Measurements from ENCODE around the gene PCF11.

Gene PCF11

DNA sequence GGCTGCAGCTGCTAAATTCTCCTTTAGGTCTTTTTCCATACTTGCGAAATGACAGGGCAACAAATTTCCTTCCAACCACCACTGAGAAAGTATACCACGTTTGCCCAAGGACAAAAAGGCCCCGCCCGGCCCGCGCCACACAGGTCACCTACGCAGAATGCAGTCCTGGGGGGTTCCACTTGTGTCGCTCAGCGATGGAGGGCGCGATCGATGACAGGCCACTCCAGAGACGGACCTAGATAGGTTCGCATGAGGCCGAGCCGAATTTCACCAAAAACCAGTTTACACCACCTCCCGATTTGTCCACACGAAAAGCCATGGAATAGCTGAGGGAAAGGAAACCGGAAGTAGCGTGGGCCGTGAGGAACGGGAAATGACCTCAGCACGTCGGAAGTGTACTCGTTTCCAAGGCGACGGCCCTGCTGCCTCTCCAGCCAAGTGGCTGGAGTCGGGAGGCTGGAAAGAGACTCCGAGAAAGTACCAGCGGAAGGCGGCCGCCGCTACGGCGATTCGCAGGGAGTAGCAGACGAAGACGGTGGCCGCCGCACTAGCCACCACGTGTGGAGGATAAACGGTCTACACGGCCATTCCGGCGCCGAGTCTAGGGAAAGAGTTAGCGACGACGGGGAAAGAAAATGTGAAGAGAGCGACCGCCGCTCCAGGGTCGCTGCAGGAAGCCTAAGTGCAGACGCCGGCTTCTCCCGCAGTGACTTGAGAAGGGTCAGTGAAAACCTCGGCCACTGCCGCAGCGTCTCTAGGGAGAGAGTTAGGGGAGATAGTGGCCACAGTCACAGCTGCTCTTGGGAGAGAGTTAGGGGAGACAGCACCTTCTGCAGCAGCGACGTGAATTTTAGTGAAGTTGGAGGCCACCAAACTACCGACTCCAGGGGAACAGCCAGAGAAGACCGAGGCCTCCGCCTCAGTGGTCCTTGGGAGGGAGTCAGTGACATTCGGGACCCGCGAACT is 36.7 kb downstream of the PCF11 start, which contains the start of gene ANKRD42:
ANKRD42 (plus strand) TSS at position 398 of the 966 bp plus-strand sequence. CDS start 959 bp downstream, outside the sequence.
- TF ChIP-seq CTCF (IDR thresholded peaks at IDR 0.05), result peak; percentile 33
- H3K27ac ChIP-seq, result peak within 1 kb of the TSS; percentile 91
- peak within 1 kb of the TSS; percentile 86 to 89 for H3K4me3 ChIP-seq (ENCODE audit: low read depth in 1 of 2, low read length in 1 of 2)
- peaks cover 27 to 32% of the 10 kb centered on the region in 2 experiments for H3K4me1 ChIP-seq (ENCODE audit: control insufficient read depth in 1 of 2, insufficient read depth in 1 of 2, low read depth in 1 of 2, low read length in 1 of 2)
- no peaks in the 10 kb centered on the region for H3K27me3 ChIP-seq
- H3K36me3 ChIP-seq, result peaks cover 18% of the 10 kb centered on the region
- H3K9me3 ChIP-seq, result no peaks in the 10 kb centered on the region

- peak overlapping the region; percentile 91 for H3K27ac ChIP-seq
These were observed 37.6 kb downstream of the PCF11 start for GRCh38 chr11:83194281-83195142.

DNA sequence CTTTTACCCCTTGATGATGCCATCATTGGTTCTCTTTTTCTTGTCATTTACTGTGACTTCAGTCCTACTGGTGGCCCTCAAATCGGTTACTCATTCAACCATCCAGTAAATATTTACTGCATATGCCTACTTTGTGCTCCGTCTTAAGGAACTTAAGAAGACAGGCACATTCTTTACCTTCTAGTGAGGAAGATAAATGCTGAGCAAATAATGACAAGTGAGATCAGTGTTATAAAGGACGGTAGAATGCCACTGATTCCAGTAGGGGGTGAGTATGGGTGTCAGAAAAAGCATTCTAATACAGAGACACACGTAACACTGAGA is 38.2 kb downstream of the PCF11 start:
- Histone ChIP-seq H3K27me3 (no peaks in the 10 kb centered on the region), H3K4me1 (ENCODE audit: control insufficient read depth in 1 of 2, insufficient read depth in 1 of 2, low read depth in 1 of 2, low read length in 1 of 2) (peaks cover 27 to 32% of the 10 kb centered on the region in 2 experiments), H3K9me3 (no peaks in the 10 kb centered on the region), H3K27ac (peak overlapping the region; percentile 91), H3K36me3 (peaks cover 12% of the 10 kb centered on the region), H3K4me3 (ENCODE audit: low read depth in 1 of 2, low read length in 1 of 2) (peak overlapping the region; percentile 86 to 89)
- no peak for TF ChIP-seq CTCF (IDR thresholded peaks at IDR 0.05)

More at GRCh38 chr11:83194281-83195142, 37.6 kb downstream of the PCF11 start:
- H3K4me1 ChIP-seq (ENCODE audit: control insufficient read depth in 1 of 2, insufficient read depth in 1 of 2, low read depth in 1 of 2, low read length in 1 of 2), result peaks cover 27 to 32% of the 10 kb centered on the region in 2 experiments
- no peak for TF ChIP-seq CTCF (IDR thresholded peaks at IDR 0.05)
- no peaks in the 10 kb centered on the region for H3K9me3 ChIP-seq
- H3K36me3 ChIP-seq, result peaks cover 12% of the 10 kb centered on the region
- H3K27me3 ChIP-seq, result no peaks in the 10 kb centered on the region
- peak overlapping the region; percentile 86 to 89 for H3K4me3 ChIP-seq (ENCODE audit: low read depth in 1 of 2, low read length in 1 of 2)

- H3K27ac ChIP-seq, result no peak overlapping the region
- peaks cover 27 to 32% of the 10 kb centered on the region in 2 experiments for H3K4me1 ChIP-seq (ENCODE audit: control insufficient read depth in 1 of 2, insufficient read depth in 1 of 2, low read depth in 1 of 2, low read length in 1 of 2)
- no peaks in the 10 kb centered on the region for H3K27me3 ChIP-seq
- H3K9me3 ChIP-seq, result no peaks in the 10 kb centered on the region
- peaks cover 7% of the 10 kb centered on the region for H3K36me3 ChIP-seq
- no peak overlapping the region for H3K4me3 ChIP-seq (ENCODE audit: low read depth in 1 of 2, low read length in 1 of 2)
- TF ChIP-seq CTCF (IDR thresholded peaks at IDR 0.05), result no peak
These were observed 38.7 kb downstream of the PCF11 start for GRCh38 chr11:83195649-83196048.

GRCh38 chr11:83200035-83200434 is 43.1 kb downstream of the PCF11 start:
- TF ChIP-seq CTCF (IDR thresholded peaks at IDR 0.05), result no peak
- no peaks in the 10 kb centered on the region for H3K36me3 ChIP-seq
- no peak overlapping the region for H3K4me3 ChIP-seq (ENCODE audit: low read depth in 1 of 2, low read length in 1 of 2)
- peaks cover 4 to 5% of the 10 kb centered on the region in 2 experiments for H3K4me1 ChIP-seq (ENCODE audit: control insufficient read depth in 1 of 2, insufficient read depth in 1 of 2, low read depth in 1 of 2, low read length in 1 of 2)
- H3K27ac ChIP-seq, result no peak overlapping the region
- no peaks in the 10 kb centered on the region for H3K9me3 ChIP-seq
- no peaks in the 10 kb centered on the region for H3K27me3 ChIP-seq
